Prostate gland (tissue), 2 donors: Measurements from ENCODE around the gene NCAPG.

Experiments used
- POLR2AphosphoS5 ChIP-seq: sonication (generic); formaldehyde crosslinking; IDR thresholded peaks from one replicate; pipeline ENCODE4 v1.6.1; 2017; ENCODE audit warnings: antibody characterized with exemption
- TF ChIP-seq, protein P1 (sequence below), 4 experiments: fragments of 200-600 bp in 2 of 4; fragments of 450-650 bp in 2 of 4; sonication (generic) in 2 of 4; IDR thresholded peaks; 1 replicate in 3 of 4; 2 replicates in 1 of 4; pipeline ENCODE4 v1.5.1; 2016 to 2019; ENCODE audit warnings: antibody characterized with exemption in 4 of 4, mild to moderate bottlenecking in 2 of 4, moderate library complexity in 2 of 4

DNA sequence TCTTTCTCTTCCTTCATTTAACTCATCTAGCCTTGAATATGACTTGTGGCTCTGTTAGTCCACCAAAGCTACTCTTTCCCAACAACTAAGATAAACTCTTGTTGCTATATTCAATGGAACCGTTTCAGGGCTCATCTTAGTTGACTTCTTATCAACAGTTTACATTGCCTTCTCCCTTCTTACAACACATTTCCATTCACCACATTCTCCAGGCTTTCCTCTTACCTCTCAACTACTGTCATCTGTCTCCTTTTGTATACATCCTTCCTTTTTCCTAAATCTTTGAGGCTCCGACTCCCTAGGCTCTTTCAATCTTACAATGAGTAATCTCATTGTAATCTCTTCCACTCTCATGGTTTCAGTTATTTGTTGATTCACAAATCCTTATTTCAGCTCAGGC, 58.5 kb downstream of the NCAPG start:
- TF ChIP-seq, protein P1, sequence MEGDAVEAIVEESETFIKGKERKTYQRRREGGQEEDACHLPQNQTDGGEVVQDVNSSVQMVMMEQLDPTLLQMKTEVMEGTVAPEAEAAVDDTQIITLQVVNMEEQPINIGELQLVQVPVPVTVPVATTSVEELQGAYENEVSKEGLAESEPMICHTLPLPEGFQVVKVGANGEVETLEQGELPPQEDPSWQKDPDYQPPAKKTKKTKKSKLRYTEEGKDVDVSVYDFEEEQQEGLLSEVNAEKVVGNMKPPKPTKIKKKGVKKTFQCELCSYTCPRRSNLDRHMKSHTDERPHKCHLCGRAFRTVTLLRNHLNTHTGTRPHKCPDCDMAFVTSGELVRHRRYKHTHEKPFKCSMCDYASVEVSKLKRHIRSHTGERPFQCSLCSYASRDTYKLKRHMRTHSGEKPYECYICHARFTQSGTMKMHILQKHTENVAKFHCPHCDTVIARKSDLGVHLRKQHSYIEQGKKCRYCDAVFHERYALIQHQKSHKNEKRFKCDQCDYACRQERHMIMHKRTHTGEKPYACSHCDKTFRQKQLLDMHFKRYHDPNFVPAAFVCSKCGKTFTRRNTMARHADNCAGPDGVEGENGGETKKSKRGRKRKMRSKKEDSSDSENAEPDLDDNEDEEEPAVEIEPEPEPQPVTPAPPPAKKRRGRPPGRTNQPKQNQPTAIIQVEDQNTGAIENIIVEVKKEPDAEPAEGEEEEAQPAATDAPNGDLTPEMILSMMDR (IDR thresholded peaks at IDR 0.05) = no peak
- no peak for TF ChIP-seq POLR2AphosphoS5
